Neural cell (in vitro differentiated cells): Measurements from ENCODE around the gene C19orf85. TPM values are rescaled to one million over a fixed set of nuclear protein-coding genes. Genes with fewer than 3 reads are reported as not detected.

Source experiments
- H2AFZ ChIP-seq: fragments of 200-600, 300-800 bp; sonication (generic), shearing (Covaris generic); 2 replicates; pipeline ENCODE4 v1.6.0; 2014; ENCODE audit warnings: low read depth, mild to moderate bottlenecking, antibody characterized with exemption, low read length, moderate library complexity
- H3F3A ChIP-seq: fragments of 200-600 bp; shearing (Covaris generic); 2 replicates; pipeline ENCODE4 v1.6.1; 2016; ENCODE audit warnings: mild to moderate bottlenecking, moderate library complexity, mixed read lengths, antibody characterized with exemption, low read length; ENCODE audit not compliant: insufficient read depth, poor library complexity, severe bottlenecking
- H3K27ac ChIP-seq: fragments of 200-600, 300-800 bp; sonication (generic), shearing (Covaris generic); 2 replicates; pipeline ENCODE4 v1.5.1; 2014; ENCODE audit warnings: mild to moderate bottlenecking, low read length, moderate library complexity
- H3K27me3 ChIP-seq: fragments of 300-800, 200-600 bp; sonication (generic), shearing (Covaris generic); 2 replicates; pipeline ENCODE4 v1.6.0; 2014; ENCODE audit warnings: mild to moderate bottlenecking, low read depth, low read length, moderate library complexity; ENCODE audit not compliant: insufficient read depth
- H3K36me3 ChIP-seq: fragments of 300-800, 200-600 bp; sonication (generic), shearing (Covaris generic); 2 replicates; pipeline ENCODE4 v1.5.1; 2014; ENCODE audit warnings: mild to moderate bottlenecking, antibody characterized with exemption, low read length, moderate library complexity; ENCODE audit not compliant: insufficient read depth
- H3K4me2 ChIP-seq: fragments of 300-800, 200-600 bp; sonication (generic), shearing (Covaris generic); 2 replicates; pipeline ENCODE4 v1.6.0; 2014; ENCODE audit warnings: mild to moderate bottlenecking, low read length
- H3K4me3 ChIP-seq: fragments of 300-800, 200-600 bp; sonication (generic), shearing (Covaris generic); 2 replicates; pipeline ENCODE4 v1.5.1; 2014; ENCODE audit warnings: mild to moderate bottlenecking, low read length, moderate library complexity
- H3K79me2 ChIP-seq: fragments of 200-600 bp; shearing (Covaris generic); replicated peaks from 2 replicates; pipeline ENCODE4 v1.6.0; 2014; ENCODE audit warnings: mild to moderate bottlenecking, low read length, moderate library complexity; ENCODE audit not compliant: insufficient read depth
- H3K9ac ChIP-seq: fragments of 300-800, 200-600 bp; sonication (generic), shearing (Covaris generic); 2 replicates; pipeline ENCODE4 v1.6.1; 2016; ENCODE audit warnings: mild to moderate bottlenecking, low read length, mixed read lengths
- H3K9me2 ChIP-seq: fragments of 200-600 bp; shearing (Covaris generic); 2 replicates; pipeline ENCODE4 v1.6.1; 2016; ENCODE audit warnings: mild to moderate bottlenecking, low read length, mixed read lengths; ENCODE audit not compliant: insufficient read depth
- H3K9me3 ChIP-seq: fragments of 200-600, 300-800 bp; sonication (generic), shearing (Covaris generic); 2 replicates; pipeline ENCODE4 v1.6.1; 2016; ENCODE audit warnings: mild to moderate bottlenecking, mixed run types, low read length, moderate library complexity, mixed read lengths
- H4K20me1 ChIP-seq: fragments of 200-600 bp; shearing (Covaris generic); 2 replicates; pipeline ENCODE4 v1.6.1; 2016; ENCODE audit warnings: mild to moderate bottlenecking, mixed run types; ENCODE audit not compliant: insufficient read depth
- EP300 ChIP-seq: fragments of 450-650 bp; conservative IDR thresholded peaks from 2 replicates; pipeline ENCODE4 v1.6.1; 2014; ENCODE audit warnings: antibody characterized with exemption, mild to moderate bottlenecking, moderate library complexity; ENCODE audit not compliant: poor library complexity, severe bottlenecking
- EZH2 ChIP-seq: fragments of 200-600, 300-800 bp; shearing (Covaris generic), sonication (generic); IDR thresholded peaks from 2 replicates; pipeline ENCODE4 v1.6.1; 2014; ENCODE audit warnings: antibody characterized with exemption, low read length, borderline replicate concordance, mild to moderate bottlenecking; ENCODE audit not compliant: insufficient read depth, poor library complexity, severe bottlenecking
- MXI1 ChIP-seq: fragments of 450-650 bp; conservative IDR thresholded peaks from 2 replicates; pipeline ENCODE4 v1.6.1; 2014; ENCODE audit warnings: antibody characterized with exemption, mild to moderate bottlenecking; ENCODE audit not compliant: poor library complexity, severe bottlenecking
- POLR2AphosphoS5 ChIP-seq: IDR thresholded peaks from 2 replicates; pipeline ENCODE4 v1.6.1; 2012
- SMC3 ChIP-seq: fragments of 450-650 bp; conservative IDR thresholded peaks from 2 replicates; pipeline ENCODE4 v1.6.1; 2014; ENCODE audit warnings: antibody characterized with exemption, mild to moderate bottlenecking, moderate library complexity; ENCODE audit not compliant: poor library complexity
- TAF1 ChIP-seq: IDR thresholded peaks from 2 replicates; pipeline ENCODE4 v1.6.1; 2012; ENCODE audit warnings: low read depth
- polyA plus RNA-seq: library from polyadenylated mRNA; depleted of rRNA; stranded (reverse); fragments of >200 nt; gene quantifications from 2 replicates; pipeline ENCODE4 v1.2.3, GENCODE V29; 2014
- TF ChIP-seq, protein P1 (sequence below): fragments of 450-650 bp; IDR thresholded peaks from 2 replicates; pipeline ENCODE4 v1.5.1; 2014; ENCODE audit warnings: antibody characterized with exemption, mild to moderate bottlenecking, moderate library complexity; ENCODE audit not compliant: poor library complexity, severe bottlenecking
- TF ChIP-seq, protein P2 (sequence below): IDR thresholded peaks from 2 replicates; pipeline ENCODE4 v1.6.1; 2012; ENCODE audit warnings: borderline replicate concordance

C19orf85 gene
- polyA plus RNA-seq, 1 donor from 2014 or later = 0.19 TPM

DNA sequence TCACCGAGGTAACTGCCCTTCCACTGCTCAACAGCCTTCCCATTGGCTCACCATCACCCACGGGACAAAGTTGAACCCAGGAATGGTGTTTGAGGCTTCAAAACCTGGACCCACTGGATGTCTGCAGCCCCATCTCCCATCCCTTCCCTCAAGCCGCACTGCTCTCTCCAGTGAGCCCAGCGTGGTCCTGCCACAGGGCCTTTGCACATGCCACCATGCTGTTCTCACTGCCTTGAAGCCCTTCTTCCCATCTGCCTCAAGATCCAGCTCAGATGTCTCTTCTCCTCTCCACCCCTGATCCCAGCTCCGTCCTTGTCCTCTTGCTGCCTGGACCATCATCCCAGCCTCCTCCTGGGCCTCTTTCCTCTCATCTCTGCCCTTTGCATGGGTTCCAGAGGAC is 25.5 kb downstream of the C19orf85 start (continued):
- TF ChIP-seq, protein P1, sequence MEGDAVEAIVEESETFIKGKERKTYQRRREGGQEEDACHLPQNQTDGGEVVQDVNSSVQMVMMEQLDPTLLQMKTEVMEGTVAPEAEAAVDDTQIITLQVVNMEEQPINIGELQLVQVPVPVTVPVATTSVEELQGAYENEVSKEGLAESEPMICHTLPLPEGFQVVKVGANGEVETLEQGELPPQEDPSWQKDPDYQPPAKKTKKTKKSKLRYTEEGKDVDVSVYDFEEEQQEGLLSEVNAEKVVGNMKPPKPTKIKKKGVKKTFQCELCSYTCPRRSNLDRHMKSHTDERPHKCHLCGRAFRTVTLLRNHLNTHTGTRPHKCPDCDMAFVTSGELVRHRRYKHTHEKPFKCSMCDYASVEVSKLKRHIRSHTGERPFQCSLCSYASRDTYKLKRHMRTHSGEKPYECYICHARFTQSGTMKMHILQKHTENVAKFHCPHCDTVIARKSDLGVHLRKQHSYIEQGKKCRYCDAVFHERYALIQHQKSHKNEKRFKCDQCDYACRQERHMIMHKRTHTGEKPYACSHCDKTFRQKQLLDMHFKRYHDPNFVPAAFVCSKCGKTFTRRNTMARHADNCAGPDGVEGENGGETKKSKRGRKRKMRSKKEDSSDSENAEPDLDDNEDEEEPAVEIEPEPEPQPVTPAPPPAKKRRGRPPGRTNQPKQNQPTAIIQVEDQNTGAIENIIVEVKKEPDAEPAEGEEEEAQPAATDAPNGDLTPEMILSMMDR = no peak

DNA sequence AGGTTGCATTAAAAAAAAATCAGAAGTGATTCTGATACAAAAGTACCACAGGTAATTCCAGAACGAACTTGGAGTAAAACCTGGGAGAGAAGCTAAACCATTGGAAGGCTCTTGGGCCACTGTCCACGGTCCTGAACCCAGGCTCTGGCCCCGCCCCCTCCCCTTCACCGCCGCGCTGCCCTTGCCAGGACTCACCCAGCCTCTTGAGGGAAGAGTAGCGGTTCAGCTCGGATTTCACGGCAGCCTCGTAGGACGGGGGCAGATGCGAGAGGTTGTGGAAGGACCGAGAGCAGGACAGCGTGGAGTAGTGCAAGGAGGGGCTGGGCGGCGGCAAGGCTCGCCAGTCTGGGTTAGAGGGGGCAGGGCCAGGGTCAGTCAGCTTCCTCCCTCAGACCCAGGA is 27.1 kb downstream of the C19orf85 start:
- H3K79me2 ChIP-seq = no peaks in the 10 kb centered on the region
- TF ChIP-seq, protein P1 = no peak
- TF ChIP-seq, protein P2, sequence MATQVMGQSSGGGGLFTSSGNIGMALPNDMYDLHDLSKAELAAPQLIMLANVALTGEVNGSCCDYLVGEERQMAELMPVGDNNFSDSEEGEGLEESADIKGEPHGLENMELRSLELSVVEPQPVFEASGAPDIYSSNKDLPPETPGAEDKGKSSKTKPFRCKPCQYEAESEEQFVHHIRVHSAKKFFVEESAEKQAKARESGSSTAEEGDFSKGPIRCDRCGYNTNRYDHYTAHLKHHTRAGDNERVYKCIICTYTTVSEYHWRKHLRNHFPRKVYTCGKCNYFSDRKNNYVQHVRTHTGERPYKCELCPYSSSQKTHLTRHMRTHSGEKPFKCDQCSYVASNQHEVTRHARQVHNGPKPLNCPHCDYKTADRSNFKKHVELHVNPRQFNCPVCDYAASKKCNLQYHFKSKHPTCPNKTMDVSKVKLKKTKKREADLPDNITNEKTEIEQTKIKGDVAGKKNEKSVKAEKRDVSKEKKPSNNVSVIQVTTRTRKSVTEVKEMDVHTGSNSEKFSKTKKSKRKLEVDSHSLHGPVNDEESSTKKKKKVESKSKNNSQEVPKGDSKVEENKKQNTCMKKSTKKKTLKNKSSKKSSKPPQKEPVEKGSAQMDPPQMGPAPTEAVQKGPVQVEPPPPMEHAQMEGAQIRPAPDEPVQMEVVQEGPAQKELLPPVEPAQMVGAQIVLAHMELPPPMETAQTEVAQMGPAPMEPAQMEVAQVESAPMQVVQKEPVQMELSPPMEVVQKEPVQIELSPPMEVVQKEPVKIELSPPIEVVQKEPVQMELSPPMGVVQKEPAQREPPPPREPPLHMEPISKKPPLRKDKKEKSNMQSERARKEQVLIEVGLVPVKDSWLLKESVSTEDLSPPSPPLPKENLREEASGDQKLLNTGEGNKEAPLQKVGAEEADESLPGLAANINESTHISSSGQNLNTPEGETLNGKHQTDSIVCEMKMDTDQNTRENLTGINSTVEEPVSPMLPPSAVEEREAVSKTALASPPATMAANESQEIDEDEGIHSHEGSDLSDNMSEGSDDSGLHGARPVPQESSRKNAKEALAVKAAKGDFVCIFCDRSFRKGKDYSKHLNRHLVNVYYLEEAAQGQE = peak; percentile 58
- no peak for TF ChIP-seq SMC3
- no peak for TF ChIP-seq EP300
- no peak for TF ChIP-seq EZH2
- no peaks in the 10 kb centered on the region for H3K9me3 ChIP-seq
- peaks cover under 1% of the 10 kb centered on the region for H3K36me3 ChIP-seq
- H4K20me1 ChIP-seq = peaks cover 6% of the 10 kb centered on the region
- H3K9ac ChIP-seq = no peak overlapping the region
- no peak overlapping the region for H3K27ac ChIP-seq
- peaks cover 39% of the 10 kb centered on the region for H3K27me3 ChIP-seq
- H3K9me2 ChIP-seq = no peaks in the 10 kb centered on the region
- no peak overlapping the region for H2AFZ ChIP-seq
- H3F3A ChIP-seq = no peaks in the 10 kb centered on the region
- H3K4me2 ChIP-seq = no peak overlapping the region
- H3K4me3 ChIP-seq = no peak overlapping the region

DNA sequence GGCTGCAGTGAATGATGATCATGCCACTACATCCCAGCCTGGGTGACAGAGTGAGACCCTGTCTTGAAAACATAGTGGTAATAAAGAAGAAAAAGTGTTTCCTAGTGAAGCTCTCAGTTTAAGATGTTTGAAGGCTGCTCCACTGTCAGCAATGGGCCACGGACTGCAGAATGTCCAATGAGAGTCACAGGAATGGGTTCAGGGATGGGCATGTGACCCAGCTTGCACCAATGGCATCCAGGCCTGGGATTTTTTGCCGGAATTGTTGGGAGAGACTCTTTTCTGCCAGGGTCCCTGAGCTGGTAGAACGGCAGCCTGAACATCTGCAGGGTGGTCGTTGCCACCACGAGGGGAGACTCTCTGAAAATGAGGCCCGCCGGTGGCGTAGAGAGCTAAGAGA is 27.7 kb downstream of the C19orf85 start:
- no peak overlapping the region for H3K4me2 ChIP-seq
- peaks cover 7% of the 10 kb centered on the region for H3K36me3 ChIP-seq
- H3K27ac ChIP-seq = no peak overlapping the region
- H4K20me1 ChIP-seq = peaks cover 6% of the 10 kb centered on the region
- no peak for TF ChIP-seq MXI1
- TF ChIP-seq SMC3 = no peak
- no peak for TF ChIP-seq TAF1
- no peak for TF ChIP-seq EP300
- TF ChIP-seq POLR2AphosphoS5 = no peak
- TF ChIP-seq EZH2 = no peak
- H3K9ac ChIP-seq = no peak overlapping the region
- H3K79me2 ChIP-seq = no peaks in the 10 kb centered on the region
- H2AFZ ChIP-seq = no peak overlapping the region
- peaks cover 36% of the 10 kb centered on the region for H3K27me3 ChIP-seq
- H3K9me3 ChIP-seq = no peaks in the 10 kb centered on the region
- no peaks in the 10 kb centered on the region for H3F3A ChIP-seq
- H3K9me2 ChIP-seq = no peaks in the 10 kb centered on the region
- no peak overlapping the region for H3K4me3 ChIP-seq
